Stimulated activated CD8-positive, alpha-beta memory T cell treated with anti-CD3 and anti-CD28 coated beads, Interleukin-12 subunit alpha, Interleukin-12 subunit beta, amount 100 ng/mL, for 24 hours (primary cell): ENCODE data around the gene C19orf47.
"Not testable (repeated sequence)": the region's sequence is repeated elsewhere in the genome, so short reads cannot be mapped to it uniquely, and the experiment has no call there.

Experiments used
- DNase-seq: peaks from one replicate; pipeline ENCODE4 v3.0.0-alpha.2; 2020; ENCODE audit errors: extremely low read depth

Gene C19orf47

DNA sequence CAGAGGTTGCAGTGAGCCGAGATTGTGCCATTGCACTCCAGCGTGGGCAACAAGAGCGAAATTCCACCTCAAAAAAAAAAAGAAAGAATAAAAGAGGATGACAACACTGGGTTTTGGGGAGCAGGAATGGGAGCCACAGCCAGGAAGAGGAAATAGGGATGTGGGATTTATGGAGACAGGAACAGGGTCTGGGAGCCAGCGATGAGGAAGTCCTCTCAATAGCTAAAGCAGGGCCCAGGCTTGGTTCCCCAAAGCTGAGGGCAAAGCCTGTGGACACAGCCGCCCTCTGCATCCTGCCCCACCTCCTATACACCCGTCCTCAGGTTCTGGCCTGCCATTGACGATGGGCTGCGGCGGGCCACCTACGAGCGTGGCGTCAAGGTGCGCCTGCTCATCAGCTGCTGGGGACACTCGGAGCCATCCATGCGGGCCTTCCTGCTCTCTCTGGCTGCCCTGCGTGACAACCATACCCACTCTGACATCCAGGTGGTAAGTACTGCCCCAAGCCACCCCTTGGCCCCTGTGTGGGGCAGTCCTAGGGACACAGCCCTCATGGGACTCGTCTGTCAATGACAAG, 28.2 kb upstream of the C19orf47 start:
- DNase-seq, result no peak

DNA sequence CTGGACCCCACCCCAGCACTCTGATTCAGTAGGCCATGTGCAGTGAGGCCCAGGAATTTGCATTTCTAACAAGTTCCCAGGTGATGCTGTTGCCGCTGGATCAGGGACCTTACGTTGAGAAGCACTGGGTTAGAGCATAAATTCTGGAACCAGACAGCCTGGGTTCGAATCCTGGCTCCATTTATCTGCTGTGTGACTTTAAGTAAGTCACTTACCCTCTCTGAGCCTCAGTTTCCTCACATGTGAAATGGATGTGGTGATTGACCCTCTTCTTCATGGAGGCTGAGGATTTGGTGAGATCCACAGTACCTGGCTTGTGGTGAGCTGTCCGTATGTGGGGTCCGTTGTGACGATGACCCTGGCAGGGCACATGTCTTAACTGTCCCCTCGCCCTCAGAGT, 25.9 kb upstream of the C19orf47 start:
- no peak for DNase-seq

DNA sequence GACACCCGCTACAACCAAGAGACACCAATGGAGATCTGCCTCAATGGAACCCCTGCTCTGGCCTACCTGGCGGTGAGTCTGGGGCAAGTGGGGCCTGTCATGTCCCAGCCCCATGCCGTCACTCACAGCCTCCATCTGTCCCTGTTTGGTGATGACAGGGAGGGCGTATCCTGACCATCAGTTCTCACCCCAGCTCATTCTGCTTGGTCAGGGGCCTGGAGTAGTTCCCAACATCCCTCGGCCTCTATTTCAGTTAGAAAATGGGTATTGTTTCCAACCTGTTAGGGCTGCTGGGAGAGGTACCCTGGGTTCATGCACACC, 23.6 kb upstream of the C19orf47 start:
- no peak for DNase-seq

DNA sequence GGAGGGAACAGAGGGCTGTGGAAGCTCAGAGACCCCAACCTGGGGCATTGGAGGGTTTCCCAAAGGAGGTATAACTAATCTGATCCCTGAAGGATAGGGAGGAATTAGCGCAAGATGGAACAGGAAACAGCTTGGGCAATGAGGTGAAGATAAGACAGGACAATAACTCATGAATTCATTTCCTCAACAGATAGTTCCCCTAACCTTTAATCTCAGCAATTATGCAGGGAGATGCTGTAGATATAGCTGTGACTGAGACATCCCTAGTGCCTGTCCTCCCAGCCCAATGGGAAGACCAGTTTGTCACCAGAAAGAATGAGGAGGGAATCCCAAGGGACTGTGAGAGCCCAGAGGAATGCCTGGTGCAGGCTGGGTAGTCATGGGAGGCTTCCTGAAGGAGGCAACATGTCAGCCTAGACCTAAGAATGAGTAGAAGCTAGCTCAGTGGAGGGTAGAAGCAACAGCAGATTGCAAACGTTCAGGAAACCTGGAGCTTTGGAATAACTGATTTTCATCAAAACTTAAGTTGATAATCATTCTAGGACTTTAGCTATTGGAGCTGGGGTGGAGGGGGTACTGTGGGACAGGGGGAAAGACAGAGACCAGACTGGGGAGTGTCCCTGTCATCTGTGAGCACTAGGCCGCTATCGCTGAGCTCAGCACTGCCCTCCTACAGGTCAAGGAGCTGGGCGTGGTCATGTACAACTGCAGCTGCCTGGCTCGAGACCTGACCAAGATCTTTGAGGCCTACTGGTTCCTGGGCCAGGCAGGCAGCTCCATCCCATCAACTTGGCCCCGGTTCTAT, 23.0 kb upstream of the C19orf47 start:
- DNase-seq, result no peak

DNA sequence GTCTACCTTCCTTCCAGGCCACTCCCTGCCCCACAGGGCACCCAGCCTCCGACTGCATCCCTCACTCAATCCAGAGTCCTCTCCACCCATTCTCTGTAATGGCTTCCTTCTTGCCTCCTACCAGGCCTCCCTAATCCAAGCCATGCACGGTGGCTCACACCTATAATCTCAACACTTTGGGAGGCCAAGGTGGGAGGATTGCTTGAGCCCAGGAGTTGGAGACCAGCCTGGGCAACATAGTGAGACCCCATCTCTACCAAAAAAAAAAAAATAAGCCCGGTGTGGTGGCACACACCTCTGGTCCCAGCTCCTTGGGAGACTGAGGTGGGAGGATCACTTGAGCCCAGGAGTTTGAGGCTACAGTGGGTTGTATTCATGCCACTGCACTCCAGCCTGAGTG, 22.1 kb upstream of the C19orf47 start:
- DNase-seq, result not testable (repeated sequence)

DNA sequence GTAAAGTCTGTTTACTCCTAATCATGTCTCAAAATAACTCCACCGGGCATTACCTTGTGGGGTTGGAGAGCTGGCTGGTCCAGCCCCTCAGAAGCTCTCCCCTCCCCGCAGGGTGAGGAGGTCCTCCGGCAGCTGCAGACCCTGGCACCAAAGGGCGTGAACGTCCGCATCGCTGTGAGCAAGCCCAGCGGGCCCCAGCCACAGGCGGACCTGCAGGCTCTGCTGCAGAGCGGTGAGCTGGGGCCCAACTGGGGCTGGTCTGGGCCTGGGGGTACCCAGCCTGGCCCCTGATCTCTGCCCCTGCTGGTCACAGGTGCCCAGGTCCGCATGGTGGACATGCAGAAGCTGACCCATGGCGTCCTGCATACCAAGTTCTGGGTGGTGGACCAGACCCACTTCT, 21.6 kb upstream of the C19orf47 start:
- DNase-seq, result no peak

DNA sequence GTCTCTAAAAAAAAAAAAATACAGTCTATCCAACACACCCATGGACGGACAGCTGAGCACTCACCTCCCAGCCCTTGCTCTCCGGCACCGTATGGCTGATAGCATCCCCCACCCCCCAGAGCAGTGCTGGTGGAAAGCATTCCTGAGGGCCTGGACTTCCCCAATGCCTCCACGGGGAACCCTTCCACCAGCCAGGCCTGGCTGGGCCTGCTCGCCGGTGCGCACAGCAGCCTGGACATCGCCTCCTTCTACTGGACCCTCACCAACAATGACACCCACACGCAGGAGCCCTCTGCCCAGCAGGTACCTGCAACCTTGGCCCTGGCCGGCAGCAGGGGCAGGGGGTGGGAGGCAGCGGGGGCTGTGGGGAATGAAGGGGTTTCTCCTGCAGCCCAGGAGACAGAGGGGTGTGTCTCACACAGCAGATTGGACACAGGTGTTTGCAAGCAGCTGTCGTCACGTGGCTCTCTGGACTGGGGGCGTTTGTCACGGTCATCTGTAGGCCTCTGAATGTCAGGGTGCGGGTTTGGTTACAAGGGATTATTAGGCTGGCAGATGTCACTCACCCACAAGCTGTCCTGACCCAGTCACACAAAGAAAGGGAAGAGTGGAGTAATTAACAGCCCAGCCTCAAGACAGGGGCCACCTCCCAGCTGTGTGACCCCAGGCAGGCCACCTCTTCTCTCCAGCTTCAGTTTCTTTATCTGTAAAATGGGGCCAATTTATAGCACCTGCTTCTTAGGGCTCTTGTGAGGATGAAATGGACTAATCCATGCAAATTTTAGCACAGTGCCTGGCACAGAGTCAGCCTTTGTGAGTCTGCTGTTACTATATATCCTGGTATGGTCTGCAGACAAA, 19.6 kb upstream of the C19orf47 start:
- no peak for DNase-seq

DNA sequence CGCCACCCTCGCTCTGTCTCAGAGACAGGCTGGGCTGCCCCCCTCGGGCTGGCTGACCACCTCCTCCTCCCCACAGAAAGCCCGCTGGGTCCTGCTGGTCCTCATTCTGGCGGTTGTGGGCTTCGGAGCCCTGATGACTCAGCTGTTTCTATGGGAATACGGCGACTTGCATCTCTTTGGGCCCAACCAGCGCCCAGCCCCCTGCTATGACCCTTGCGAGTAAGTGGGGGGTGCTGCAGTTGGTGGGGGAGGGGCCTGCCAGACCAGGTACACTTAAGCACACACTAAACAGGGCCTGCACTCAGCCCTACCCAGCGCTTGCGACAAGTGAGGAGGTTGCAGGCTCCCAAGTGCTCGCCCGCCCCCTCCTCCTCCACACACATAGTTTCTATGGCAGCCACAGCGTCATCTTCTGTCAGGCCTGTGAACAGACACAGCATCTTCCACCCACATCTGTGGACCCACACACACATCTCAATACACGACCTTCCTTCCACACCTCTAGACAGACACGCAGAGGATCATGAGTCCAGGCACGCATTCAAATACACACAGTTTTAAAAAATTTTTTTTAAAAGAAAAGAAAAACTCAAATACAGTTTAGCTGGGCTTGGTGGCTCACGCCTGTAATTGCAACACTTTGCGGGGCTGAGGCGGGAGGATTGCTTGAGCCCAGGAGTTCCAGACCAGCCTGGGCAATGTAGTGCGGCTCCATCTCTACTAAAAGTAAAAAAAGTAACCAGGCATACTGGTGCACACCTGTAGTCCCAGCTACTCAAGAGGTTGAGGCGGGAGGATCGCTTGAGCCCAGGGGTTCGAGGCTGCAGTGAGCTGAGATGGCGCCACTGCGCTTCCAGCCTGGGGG, 18.7 kb upstream of the C19orf47 start:
- no peak for DNase-seq

DNA sequence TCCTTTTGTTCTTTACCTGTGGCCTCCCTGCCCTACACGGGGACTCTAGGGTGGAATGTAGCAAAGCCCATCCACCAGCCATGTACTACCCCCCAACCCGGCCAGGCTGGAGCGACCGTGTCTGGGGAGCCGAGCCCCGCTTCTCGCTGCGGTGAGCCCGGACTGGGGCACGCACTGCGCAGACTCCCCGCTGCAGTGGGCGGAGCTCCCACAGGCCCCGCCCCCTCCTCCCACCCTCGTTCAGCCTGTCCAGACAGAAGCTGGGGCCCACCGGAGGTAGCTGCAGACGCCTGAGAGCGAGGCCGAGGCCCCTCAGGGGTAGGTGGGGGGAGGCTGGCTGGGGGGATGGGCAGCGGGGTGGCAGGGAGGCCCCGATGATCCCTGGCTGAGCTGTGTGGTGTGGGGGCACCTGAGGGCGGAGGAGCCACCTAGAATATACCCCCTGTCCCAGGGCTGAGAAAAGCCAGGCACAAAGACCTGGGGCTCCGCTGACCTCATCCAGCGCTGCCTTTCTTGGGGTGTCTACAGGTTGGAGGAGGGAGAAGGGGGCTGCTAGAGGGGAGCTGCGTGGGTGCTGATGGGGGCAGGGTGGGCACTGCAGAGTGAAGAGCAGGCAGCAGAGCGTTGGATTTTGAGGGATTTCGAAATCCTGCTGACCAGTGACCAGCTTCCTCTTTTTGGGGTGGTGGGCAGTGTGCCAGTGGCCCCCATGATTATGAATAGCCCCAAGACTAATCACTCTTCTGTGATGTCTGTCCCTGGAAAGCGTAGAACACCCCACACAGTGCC, 17.6 kb upstream of the C19orf47 start:
- DNase-seq, result peak; percentile 10

DNA sequence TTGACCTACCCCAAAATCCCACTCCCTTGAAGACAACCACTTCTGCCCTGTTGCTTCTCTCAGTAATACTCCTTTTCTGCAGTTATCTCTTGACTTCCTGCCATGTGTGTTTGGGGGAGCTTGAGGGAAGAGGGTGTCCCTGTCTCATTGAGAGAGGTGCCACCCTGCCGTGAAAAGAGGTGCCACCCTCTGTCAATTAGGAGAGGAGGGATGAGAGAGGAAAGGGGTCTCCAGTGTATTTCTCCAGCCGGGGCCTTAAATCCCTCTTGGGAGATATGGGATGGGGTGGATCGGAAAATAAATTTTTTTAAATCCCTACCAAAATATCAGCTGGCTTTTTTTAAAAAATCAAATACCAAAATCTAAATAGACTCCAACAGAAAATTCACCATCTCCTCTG, 16.8 kb upstream of the C19orf47 start:
- no peak for DNase-seq

DNA sequence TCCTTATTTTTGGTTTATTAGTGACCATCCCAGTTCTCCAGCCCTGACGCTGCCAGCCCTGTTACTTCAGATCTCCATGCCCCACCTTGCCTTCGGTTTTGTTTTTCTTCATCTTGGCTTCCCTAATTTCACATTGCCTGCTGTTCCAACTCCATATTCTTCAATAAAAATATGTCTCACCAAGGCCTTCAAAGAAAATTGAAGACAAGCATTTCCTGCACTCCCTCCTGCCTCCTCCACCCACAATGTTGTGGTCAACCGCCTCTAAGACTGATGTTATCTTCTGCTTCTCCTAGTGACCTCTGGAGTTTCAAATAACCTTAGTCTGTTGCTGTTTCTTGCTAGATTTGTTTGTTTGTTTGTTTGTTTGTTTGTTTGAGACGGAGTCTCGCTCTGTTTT, 14.9 kb upstream of the C19orf47 start:
- no peak for DNase-seq

DNA sequence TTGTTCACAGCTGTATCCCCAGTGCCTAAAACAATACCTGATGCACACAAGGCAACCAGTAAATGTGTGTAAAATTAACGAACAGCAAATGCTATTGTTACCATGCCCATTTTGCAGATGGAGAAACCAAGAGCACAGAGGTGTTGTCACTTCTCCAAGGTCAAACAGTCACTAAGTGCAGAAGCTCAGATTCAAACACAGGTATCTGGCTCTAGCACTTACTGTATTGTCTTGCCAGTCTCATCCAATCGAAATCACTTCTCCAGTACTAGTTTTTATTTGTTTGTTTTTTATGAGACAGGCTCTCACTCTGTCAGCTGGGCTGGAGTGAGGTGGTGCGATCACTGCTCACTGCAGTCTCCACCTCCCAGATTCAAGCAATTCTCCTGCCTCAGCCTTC, 14.0 kb upstream of the C19orf47 start:
- DNase-seq, result no peak

DNA sequence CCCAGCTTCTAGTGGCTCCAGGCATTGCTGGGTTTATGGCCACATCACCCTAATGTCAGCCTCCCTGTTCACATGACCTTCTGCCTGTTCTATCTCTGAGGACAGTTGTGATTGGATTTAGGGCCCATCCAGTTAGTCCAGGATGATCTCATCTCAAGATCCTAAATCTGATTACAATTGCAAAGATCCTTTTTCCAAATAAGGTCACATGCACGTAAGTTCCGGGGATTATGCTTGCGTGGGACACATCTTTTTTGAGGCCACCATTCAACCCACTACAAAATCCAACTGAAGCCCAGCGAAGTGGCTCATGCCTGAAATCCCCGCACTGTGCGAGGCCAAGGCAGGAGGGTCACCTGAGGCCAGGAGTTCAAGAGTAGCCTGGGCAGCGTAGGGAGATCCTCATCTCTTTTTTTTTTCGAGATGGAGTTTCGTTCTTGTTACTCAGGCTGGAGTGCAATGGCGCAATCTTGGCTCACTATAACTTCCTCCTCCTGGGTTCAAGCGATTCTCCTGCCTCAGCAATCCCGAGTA, 12.6 kb upstream of the C19orf47 start:
- no peak for DNase-seq

DNA sequence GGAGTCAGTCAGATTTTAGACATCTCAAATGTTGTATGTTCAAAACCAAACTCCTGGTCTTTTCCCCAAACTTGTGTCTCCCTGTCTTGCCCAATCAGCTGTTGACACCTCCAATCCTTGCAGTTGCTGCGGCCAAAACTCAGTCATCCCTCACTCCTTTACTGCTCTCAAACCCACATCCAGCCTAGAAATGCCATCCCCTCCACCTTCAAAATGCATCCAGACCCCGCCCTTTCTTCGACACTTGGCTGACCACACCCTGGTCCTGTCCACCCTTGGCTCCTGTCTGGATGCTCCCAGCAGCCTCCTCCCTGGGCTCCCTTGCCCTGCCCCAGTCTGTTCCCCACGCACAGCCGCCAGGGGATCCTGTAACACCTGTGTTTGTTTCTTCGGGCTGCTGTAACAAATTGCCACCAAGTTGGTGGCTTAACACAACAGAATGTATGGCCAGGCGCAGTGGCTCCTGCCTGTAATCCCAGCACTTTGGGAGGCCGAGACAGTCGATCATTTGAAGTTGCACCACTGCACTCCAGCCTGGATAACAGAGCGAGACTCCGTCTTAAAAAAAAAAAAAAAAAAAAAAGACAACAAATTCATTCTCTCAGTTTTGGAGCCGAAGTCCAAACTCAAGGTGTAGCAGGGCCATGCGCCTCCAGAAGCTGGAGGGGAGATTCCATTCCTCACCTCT, 12.0 kb upstream of the C19orf47 start:
- DNase-seq, result no peak

DNA sequence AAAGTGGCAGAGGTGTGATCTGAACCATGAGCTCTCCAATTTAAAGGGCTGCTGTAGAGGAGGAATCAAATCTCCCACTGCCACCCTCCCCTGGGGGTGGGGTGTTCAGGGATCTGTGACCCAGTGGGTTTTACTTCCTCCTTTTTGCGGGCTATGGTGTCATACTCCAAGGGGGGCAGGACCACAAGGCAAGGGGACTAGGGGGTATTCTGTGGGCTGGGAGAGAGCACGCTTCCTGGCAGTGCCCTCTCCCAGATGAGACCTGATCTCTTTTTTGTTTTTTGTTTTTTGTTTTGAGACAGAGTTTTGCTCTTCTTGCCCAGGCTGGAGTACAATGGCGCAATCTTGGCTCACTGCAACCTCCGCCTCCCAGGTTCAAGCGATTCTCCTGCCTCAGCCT, 10.6 kb upstream of the C19orf47 start:
- DNase-seq, result no peak

DNA sequence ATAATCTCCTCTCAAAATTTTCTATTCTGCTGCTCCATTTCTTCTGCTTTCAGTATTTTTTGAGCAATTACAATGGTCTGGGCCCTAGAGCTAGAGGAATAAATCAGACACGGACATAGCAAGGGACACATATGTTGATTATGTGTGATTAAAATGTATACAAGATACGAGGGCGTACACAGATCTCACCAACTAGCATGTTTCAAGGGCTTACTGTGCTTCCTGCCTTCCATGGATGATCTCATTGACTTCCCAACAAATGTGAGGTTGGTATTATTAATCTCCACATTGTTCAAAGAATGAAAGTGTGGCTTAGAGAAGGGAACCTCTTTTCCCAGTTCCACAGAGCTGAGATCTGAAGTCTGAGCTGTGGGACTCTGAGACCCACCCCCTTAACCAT, 9.4 kb upstream of the C19orf47 start:
- DNase-seq, result no peak

DNA sequence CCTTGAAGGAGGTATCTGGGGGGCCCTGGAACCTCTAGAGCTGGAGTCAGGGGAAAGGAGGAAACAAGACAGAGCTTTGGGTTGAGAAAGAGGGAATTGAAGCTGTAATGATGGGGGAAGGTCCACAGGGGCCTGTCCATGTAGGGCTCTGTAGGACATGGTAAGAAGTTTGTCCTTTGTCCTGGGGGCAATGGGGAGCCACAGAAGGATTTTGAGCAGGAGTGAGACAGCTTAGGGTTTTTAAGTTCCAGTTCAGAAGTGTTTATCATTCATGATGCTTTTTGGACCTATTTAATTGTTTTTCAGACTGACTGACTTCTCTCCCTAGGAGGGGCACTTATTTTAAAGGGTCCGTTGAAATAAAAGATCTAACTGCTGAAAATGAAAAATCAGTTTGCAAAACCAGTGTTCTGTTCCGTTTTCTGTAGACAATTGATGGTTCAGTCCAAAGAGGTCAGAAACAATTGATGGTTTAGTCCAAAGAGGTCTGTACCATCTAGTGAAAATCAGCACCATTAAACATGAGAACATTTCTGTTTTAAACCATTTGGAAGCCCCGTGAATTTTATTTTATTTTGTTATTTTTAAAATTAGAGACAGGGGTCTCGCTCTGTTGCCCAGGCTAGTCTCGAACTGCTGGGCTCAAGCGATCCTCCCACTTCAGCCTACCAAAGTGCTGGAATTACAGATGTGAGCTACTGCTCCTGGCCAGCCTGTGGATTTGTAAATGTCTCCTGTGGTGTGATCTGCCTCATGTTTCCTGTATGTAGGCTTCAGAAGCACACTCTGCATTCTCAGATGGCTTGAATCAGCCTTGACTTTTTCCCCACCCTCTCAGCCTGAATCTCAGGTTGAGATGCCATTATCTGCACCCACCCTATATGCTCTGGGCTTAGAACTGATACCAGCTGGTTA, 8.7 kb upstream of the C19orf47 start:
- DNase-seq, result no peak

DNA sequence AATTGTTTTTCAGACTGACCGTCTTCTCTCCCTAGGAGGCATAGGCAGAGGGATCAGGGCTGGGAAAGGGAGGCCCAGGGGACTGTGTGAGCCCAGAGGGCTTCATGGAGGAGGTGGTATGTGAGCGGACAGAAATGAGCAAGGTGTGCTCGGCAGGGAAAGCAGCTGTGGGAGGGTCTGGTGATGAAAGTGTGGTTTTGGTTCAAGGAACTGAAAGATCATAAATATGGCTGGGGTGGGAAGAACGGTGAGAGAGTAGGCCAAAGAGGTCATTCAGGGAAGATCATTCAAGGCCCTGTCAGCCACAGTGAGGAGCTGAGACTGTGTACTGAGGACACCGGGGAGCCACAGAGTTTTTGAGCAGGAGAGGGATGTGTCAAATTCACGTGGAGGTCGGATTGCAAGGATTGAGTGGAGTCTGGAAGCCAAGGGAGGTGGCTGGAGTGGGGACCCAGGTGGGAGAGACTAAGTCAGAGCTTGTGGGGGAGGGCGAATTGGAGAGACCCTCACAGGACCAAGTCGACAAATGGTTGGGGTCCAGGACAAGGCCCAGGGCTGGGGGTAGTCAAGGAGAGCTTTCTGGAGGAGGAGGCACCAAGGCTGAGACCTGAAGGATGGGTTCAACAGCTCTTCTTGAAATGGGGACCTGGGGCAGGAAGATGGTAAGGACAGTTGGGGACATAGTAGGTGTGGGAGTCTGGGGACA, 7.9 kb upstream of the C19orf47 start:
- no peak for DNase-seq
